Measurements from ENCODE around the gene PON1. TPM values are rescaled to one million over a fixed set of nuclear protein-coding genes. Genes with fewer than 3 reads are reported as not detected.

The PON1 gene
- total and polyA plus RNA-seq, 2 donors from 2014 or later = 0.28 TPM; not detected in 1

DNA sequence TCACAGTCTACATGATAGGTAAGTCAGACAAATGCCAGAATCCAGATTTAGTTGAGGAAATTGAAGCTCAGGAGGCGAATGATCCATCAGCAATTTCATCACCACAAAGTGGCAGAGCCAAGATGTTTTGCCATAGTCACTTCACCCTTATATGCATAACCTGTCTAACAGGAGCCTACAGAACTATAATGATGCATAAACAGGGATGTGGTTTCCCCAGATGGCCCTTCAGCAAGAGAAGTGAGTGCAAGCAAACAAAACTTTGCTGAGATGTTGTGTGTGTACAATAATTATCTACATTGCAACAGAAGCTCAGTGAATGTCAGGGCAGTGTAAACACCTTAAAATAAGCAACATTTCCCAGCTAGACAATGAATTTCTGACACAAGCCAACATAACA, 43.3 kb upstream of the PON1 start:
- no peak overlapping the region for H3K27ac ChIP-seq (ENCODE audit: low read depth in 2 of 2, low read length in 2 of 2)
- no peaks in the 10 kb centered on the region for H3K27me3 ChIP-seq (ENCODE audit: control insufficient read depth, insufficient read depth, low read length)
- no peak for TF ChIP-seq CTCF (IDR thresholded peaks at IDR 0.05; ENCODE audit: borderline replicate concordance, extremely low read depth, insufficient read depth)
- H3K4me1 ChIP-seq (ENCODE audit: control insufficient read depth in 2 of 3, insufficient read depth in 2 of 3, low read depth in 1 of 3, low read length in 3 of 3) = no peaks in the 10 kb centered on the region
- no peak overlapping the region for H3K9ac ChIP-seq (ENCODE audit: low read length in 3 of 3)
- DNase-seq (no peak), FAIRE-seq (no peak)
- no peaks in the 10 kb centered on the region for H3K36me3 ChIP-seq (ENCODE audit: control insufficient read depth in 2 of 3, insufficient read depth in 3 of 3, low read length in 3 of 3)
- H3K4me3 ChIP-seq (ENCODE audit: low read length in 3 of 3) = no peak overlapping the region
- H3K9me3 ChIP-seq (ENCODE audit: control insufficient read depth in 2 of 3, insufficient read depth in 1 of 3, low read length in 3 of 3) = no peaks in the 10 kb centered on the region
- intact Hi-C loops (cut with DNase I) = no loop called here

DNA sequence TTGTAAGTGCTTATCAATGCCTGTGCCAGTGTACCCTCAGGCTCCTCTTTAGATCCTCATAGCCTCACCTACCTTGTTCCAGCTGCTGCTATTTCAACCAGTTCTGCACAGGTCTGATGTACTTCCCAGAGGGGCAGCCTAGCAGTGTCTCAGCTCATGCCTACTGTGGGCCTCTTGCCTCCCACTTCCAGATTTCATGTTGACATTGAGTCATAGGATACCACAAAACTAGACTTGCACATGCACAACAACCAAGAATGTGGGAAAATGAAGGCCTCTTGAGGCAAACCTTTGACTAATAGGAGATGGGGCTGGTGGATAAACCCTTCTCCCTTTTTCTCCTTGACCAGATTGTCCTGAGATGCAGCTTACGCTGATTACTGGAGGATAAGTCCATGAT, 40.8 kb upstream of the PON1 start:
- Histone ChIP-seq H3K27ac (ENCODE audit: low read depth in 2 of 2, low read length in 2 of 2) (no peak overlapping the region), H3K9me3 (ENCODE audit: control insufficient read depth in 2 of 3, insufficient read depth in 1 of 3, low read length in 3 of 3) (no peaks in the 10 kb centered on the region), H3K4me3 (ENCODE audit: low read length in 3 of 3) (no peak overlapping the region), H3K9ac (ENCODE audit: low read length in 3 of 3) (no peak overlapping the region), H3K36me3 (ENCODE audit: control insufficient read depth in 2 of 3, insufficient read depth in 3 of 3, low read length in 3 of 3) (no peaks in the 10 kb centered on the region), H3K27me3 (ENCODE audit: control insufficient read depth, insufficient read depth, low read length) (no peaks in the 10 kb centered on the region), H3K4me1 (ENCODE audit: control insufficient read depth in 2 of 3, insufficient read depth in 2 of 3, low read depth in 1 of 3, low read length in 3 of 3) (no peaks in the 10 kb centered on the region)
- FAIRE-seq (no peak), DNase-seq (no peak)
- TF ChIP-seq CTCF (IDR thresholded peaks at IDR 0.05; ENCODE audit: borderline replicate concordance, extremely low read depth, insufficient read depth) = no peak
- intact Hi-C loops (cut with DNase I) = no loop called here

DNA sequence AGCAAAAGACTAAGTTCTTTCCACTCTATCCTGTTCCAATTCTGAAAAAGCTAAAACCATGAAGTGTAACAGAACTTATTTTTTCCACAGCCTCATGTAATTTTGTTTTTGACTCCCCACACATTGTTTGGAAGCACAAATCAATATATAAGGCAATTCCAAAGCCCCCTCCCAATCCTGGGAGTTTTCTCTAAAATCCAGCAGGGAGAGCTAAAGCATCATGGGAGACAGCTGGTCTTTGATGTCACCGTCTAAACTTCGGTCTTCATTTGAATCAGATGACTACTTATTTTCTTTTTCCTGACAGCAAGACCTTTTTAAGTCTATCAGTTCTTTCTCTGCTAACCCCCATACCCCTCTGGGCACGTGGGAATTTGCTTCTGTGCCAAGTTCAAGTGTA, 33.3 kb upstream of the PON1 start:
- intact Hi-C loops (cut with DNase I) = no loop called here
- no peaks in the 10 kb centered on the region for H3K4me1 ChIP-seq (ENCODE audit: control insufficient read depth in 2 of 3, insufficient read depth in 2 of 3, low read depth in 1 of 3, low read length in 3 of 3)
- no peaks in the 10 kb centered on the region for H3K27me3 ChIP-seq (ENCODE audit: control insufficient read depth, insufficient read depth, low read length)
- no peak overlapping the region for H3K27ac ChIP-seq (ENCODE audit: low read depth in 2 of 2, low read length in 2 of 2)
- no peak overlapping the region for H3K9ac ChIP-seq (ENCODE audit: low read length in 3 of 3)
- no peak overlapping the region for H3K4me3 ChIP-seq (ENCODE audit: low read length in 3 of 3)
- H3K36me3 ChIP-seq (ENCODE audit: control insufficient read depth in 2 of 3, insufficient read depth in 3 of 3, low read length in 3 of 3) = no peaks in the 10 kb centered on the region
- no peak for FAIRE-seq
- TF ChIP-seq CTCF (IDR thresholded peaks at IDR 0.05; ENCODE audit: borderline replicate concordance, extremely low read depth, insufficient read depth) = no peak
- no peak for DNase-seq
- H3K9me3 ChIP-seq (ENCODE audit: control insufficient read depth in 2 of 3, insufficient read depth in 1 of 3, low read length in 3 of 3) = no peaks in the 10 kb centered on the region

- no peaks in the 10 kb centered on the region for H3K4me1 ChIP-seq (ENCODE audit: control insufficient read depth in 2 of 3, insufficient read depth in 2 of 3, low read depth in 1 of 3, low read length in 3 of 3)
- H3K9me3 ChIP-seq (ENCODE audit: control insufficient read depth in 2 of 3, insufficient read depth in 1 of 3, low read length in 3 of 3) = no peaks in the 10 kb centered on the region
- no peaks in the 10 kb centered on the region for H3K27me3 ChIP-seq (ENCODE audit: control insufficient read depth, insufficient read depth, low read length)
- TF ChIP-seq CTCF (IDR thresholded peaks at IDR 0.05; ENCODE audit: borderline replicate concordance, extremely low read depth, insufficient read depth) = no peak
- no peaks in the 10 kb centered on the region for H3K36me3 ChIP-seq (ENCODE audit: control insufficient read depth in 2 of 3, insufficient read depth in 3 of 3, low read length in 3 of 3)
- DNase-seq = no peak
- no peak for FAIRE-seq
- intact Hi-C loops (cut with DNase I) = no loop called here
- no peak overlapping the region for H3K4me3 ChIP-seq (ENCODE audit: low read length in 3 of 3)
- no peak overlapping the region for H3K9ac ChIP-seq (ENCODE audit: low read length in 3 of 3)
- no peak overlapping the region for H3K27ac ChIP-seq (ENCODE audit: low read depth in 2 of 2, low read length in 2 of 2)
Measured at GRCh38 chr7:95342642-95343307, 18.4 kb upstream of the PON1 start.
